ENCODE measurements around the gene RMDN3. TPM values are rescaled to one million over a fixed set of nuclear protein-coding genes. Genes with fewer than 3 reads are reported as not detected.

The RMDN3 gene
- total RNA-seq, 1 donor, result 17.3 TPM

GRCh38 chr15:40754574-40754882, 526 bp downstream of the RMDN3 start:
- peak; percentile 34 for DNase-seq (ENCODE audit: low read depth)
- peak overlapping the region; percentile 99 for H3K4me3 ChIP-seq (ENCODE audit: low read depth, low read length)
- TF ChIP-seq CTCF (IDR thresholded peaks at IDR 0.05; ENCODE audit: insufficient read depth, low read depth, low read length), result no peak

GRCh38 chr15:40751745-40752144, 3.3 kb downstream of the RMDN3 start:
- TF ChIP-seq CTCF (IDR thresholded peaks at IDR 0.05; ENCODE audit: insufficient read depth, low read depth, low read length), result no peak
- DNase-seq (ENCODE audit: low read depth), result no peak
- H3K4me3 ChIP-seq (ENCODE audit: low read depth, low read length), result no peak overlapping the region

GRCh38 chr15:40750885-40751284, 4.2 kb downstream of the RMDN3 start:
- TF ChIP-seq CTCF (IDR thresholded peaks at IDR 0.05; ENCODE audit: insufficient read depth, low read depth, low read length), result no peak
- DNase-seq (ENCODE audit: low read depth), result no peak
- H3K4me3 ChIP-seq (ENCODE audit: low read depth, low read length), result no peak overlapping the region

- no peak overlapping the region for H3K4me3 ChIP-seq (ENCODE audit: low read depth, low read length)
- no peak for DNase-seq (ENCODE audit: low read depth)
- no peak for TF ChIP-seq CTCF (IDR thresholded peaks at IDR 0.05; ENCODE audit: insufficient read depth, low read depth, low read length)
Measured at GRCh38 chr15:40749151-40749630, 5.9 kb downstream of the RMDN3 start.

GRCh38 chr15:40747685-40748631, 7.1 kb downstream of the RMDN3 start:
- TF ChIP-seq CTCF (IDR thresholded peaks at IDR 0.05; ENCODE audit: insufficient read depth, low read depth, low read length), result no peak
- H3K4me3 ChIP-seq (ENCODE audit: low read depth, low read length), result no peak overlapping the region
- no peak for DNase-seq (ENCODE audit: low read depth)

- H3K4me3 ChIP-seq (ENCODE audit: low read depth, low read length), result no peak overlapping the region
- no peak for TF ChIP-seq CTCF (IDR thresholded peaks at IDR 0.05; ENCODE audit: insufficient read depth, low read depth, low read length)
- DNase-seq (ENCODE audit: low read depth), result peak; percentile 82
Measured at GRCh38 chr15:40746916-40747418, 8.1 kb downstream of the RMDN3 start.
